Measurements from ENCODE around the gene TPH2.

DNA sequence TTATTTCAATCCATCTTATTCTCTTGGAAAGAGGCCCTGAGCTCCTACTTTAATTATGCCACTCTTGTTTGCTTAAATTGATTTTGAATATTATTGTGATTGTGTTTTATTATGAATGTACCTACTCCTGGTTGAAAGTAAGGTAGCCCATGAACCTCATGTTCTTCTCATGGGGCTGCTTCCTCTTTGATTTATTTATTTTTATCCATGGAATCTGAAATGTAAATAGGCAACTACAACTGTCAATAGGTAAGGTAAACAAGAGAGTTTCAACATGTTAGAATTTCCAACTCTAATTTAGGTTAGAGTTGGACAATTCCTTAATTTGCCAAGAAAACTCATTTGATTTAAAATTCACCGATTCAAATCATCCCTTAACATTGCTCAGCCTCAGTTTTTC lies 16.2 kb downstream of the TPH2 start:
- TF ChIP-seq TAF1 (IDR thresholded peaks at IDR 0.05; ENCODE audit: low read depth, low read length) (no peak), POLR2A (IDR thresholded peaks at IDR 0.05; ENCODE audit: low read depth, low read length) (no peak), POLR2AphosphoS5 (IDR thresholded peaks at IDR 0.05; ENCODE audit: low read depth, low read length) (no peak), PAX5 (IDR thresholded peaks at IDR 0.05; ENCODE audit: insufficient read depth, low read length, severe bottlenecking) (no peak)

Data from GM12891 (cell line).